Spleen (tissue), 7 donors: ENCODE measurements around the gene UGT1A3.

Source experiments
- CTCF ChIP-seq, 11 experiments: fragments of 200-600 bp in 7 of 11; fragments of 450-650 bp in 4 of 11; sonication (generic) in 4 of 11; IDR thresholded peaks in 8 of 11; conservative IDR thresholded peaks in 3 of 11; 1 replicate in 7 of 11; 2 replicates in 4 of 11; pipeline versions ENCODE4 v1.4.0 to v1.8.0; 2016 to 2021; ENCODE audit warnings: antibody characterized with exemption in 11 of 11, inconsistent platforms in 4 of 11, mild to moderate bottlenecking in 1 of 11
- POLR2AphosphoS5 ChIP-seq, 3 donors: sonication (generic); formaldehyde crosslinking; IDR thresholded peaks; one replicate each; pipeline ENCODE4 v1.5.1; 2017; ENCODE audit warnings: antibody characterized with exemption in 3 of 3
- donor health status: DM: no; HTN: no; CAD: no; lungs with moderate emphysema.
- donor health status: DM: no; HTN: no; CAD: no.
- donor health status: DM: no; HTN: no; CAD: no.

GRCh38 chr2:233817361-233817911, 88.6 kb downstream of the UGT1A3 start:
- TF ChIP-seq CTCF (IDR thresholded peaks at IDR 0.05 in 8 of 11, conservative IDR thresholded peaks at IDR 0.05 in 3 of 11): no peak
- TF ChIP-seq POLR2AphosphoS5 (IDR thresholded peaks at IDR 0.05): no peak
